ENCODE results near the gene SYT7.

SYT7 gene

GRCh38 chr11:61516191-61516590 lies 64.7 kb downstream of the SYT7 start:
- Mint-ChIP-seq H3K27ac (no peak overlapping the region), H3K27me3 (peaks cover 21% of the 10 kb centered on the region), H3K9me3 (no peaks in the 10 kb centered on the region), H3K36me3 (ENCODE audit: low read depth) (no peaks in the 10 kb centered on the region), H3K4me1 (ENCODE audit: low read depth) (peaks cover 7% of the 10 kb centered on the region), H3K4me3 (no peak overlapping the region)

GRCh38 chr11:61515686-61516085 lies 65.2 kb downstream of the SYT7 start:
- Mint-ChIP-seq H3K9me3 (no peaks in the 10 kb centered on the region), H3K27ac (no peak overlapping the region), H3K4me1 (ENCODE audit: low read depth) (peaks cover 7% of the 10 kb centered on the region), H3K4me3 (no peak overlapping the region), H3K27me3 (peaks cover 26% of the 10 kb centered on the region), H3K36me3 (ENCODE audit: low read depth) (no peaks in the 10 kb centered on the region)

- peaks cover 29% of the 10 kb centered on the region for H3K27me3 Mint-ChIP-seq
- no peaks in the 10 kb centered on the region for H3K36me3 Mint-ChIP-seq (ENCODE audit: low read depth)
- H3K9me3 Mint-ChIP-seq = no peaks in the 10 kb centered on the region
- no peak overlapping the region for H3K4me3 Mint-ChIP-seq
- H3K4me1 Mint-ChIP-seq (ENCODE audit: low read depth) = peaks cover 7% of the 10 kb centered on the region
- H3K27ac Mint-ChIP-seq = no peak overlapping the region
Measured at GRCh38 chr11:61514050-61514917, 66.6 kb downstream of the SYT7 start.

GRCh38 chr11:61513143-61513765 lies 67.6 kb downstream of the SYT7 start:
- Mint-ChIP-seq H3K27me3 (peaks cover 30% of the 10 kb centered on the region), H3K27ac (no peak overlapping the region), H3K4me3 (no peak overlapping the region), H3K4me1 (ENCODE audit: low read depth) (peaks cover 7% of the 10 kb centered on the region), H3K36me3 (ENCODE audit: low read depth) (no peaks in the 10 kb centered on the region), H3K9me3 (no peaks in the 10 kb centered on the region)

- no peaks in the 10 kb centered on the region for H3K9me3 Mint-ChIP-seq
- peaks cover 35% of the 10 kb centered on the region for H3K27me3 Mint-ChIP-seq
- H3K4me1 Mint-ChIP-seq (ENCODE audit: low read depth) = peaks cover 13% of the 10 kb centered on the region
- H3K27ac Mint-ChIP-seq = no peak overlapping the region
- no peaks in the 10 kb centered on the region for H3K36me3 Mint-ChIP-seq (ENCODE audit: low read depth)
- no peak overlapping the region for H3K4me3 Mint-ChIP-seq
Measured at GRCh38 chr11:61512435-61512834, 68.4 kb downstream of the SYT7 start.

- no peak overlapping the region for H3K27ac Mint-ChIP-seq
- no peak overlapping the region for H3K4me3 Mint-ChIP-seq
- H3K27me3 Mint-ChIP-seq = peaks cover 37% of the 10 kb centered on the region
- no peaks in the 10 kb centered on the region for H3K9me3 Mint-ChIP-seq
- peaks cover 7% of the 10 kb centered on the region for H3K4me1 Mint-ChIP-seq (ENCODE audit: low read depth)
- no peaks in the 10 kb centered on the region for H3K36me3 Mint-ChIP-seq (ENCODE audit: low read depth)
Measured at GRCh38 chr11:61511383-61511782, 69.5 kb downstream of the SYT7 start.

- H3K27me3 Mint-ChIP-seq = peaks cover 41% of the 10 kb centered on the region
- H3K9me3 Mint-ChIP-seq = no peaks in the 10 kb centered on the region
- H3K27ac Mint-ChIP-seq = no peak overlapping the region
- H3K4me1 Mint-ChIP-seq (ENCODE audit: low read depth) = peaks cover 7% of the 10 kb centered on the region
- H3K4me3 Mint-ChIP-seq = no peak overlapping the region
- no peaks in the 10 kb centered on the region for H3K36me3 Mint-ChIP-seq (ENCODE audit: low read depth)
Measured at GRCh38 chr11:61510974-61511373, 69.9 kb downstream of the SYT7 start.

GRCh38 chr11:61510166-61510919 lies 70.5 kb downstream of the SYT7 start:
- Mint-ChIP-seq H3K27me3 (peaks cover 44% of the 10 kb centered on the region), H3K27ac (no peak overlapping the region), H3K9me3 (no peaks in the 10 kb centered on the region), H3K36me3 (ENCODE audit: low read depth) (no peaks in the 10 kb centered on the region), H3K4me1 (ENCODE audit: low read depth) (peaks cover 7% of the 10 kb centered on the region), H3K4me3 (no peak overlapping the region)

- H3K4me3 Mint-ChIP-seq = no peak overlapping the region
- no peak overlapping the region for H3K27ac Mint-ChIP-seq
- H3K9me3 Mint-ChIP-seq = no peaks in the 10 kb centered on the region
- peaks cover 7% of the 10 kb centered on the region for H3K4me1 Mint-ChIP-seq (ENCODE audit: low read depth)
- H3K36me3 Mint-ChIP-seq (ENCODE audit: low read depth) = no peaks in the 10 kb centered on the region
- peaks cover 51% of the 10 kb centered on the region for H3K27me3 Mint-ChIP-seq
Measured at GRCh38 chr11:61509043-61510029, 71.5 kb downstream of the SYT7 start.

GRCh38 chr11:61507962-61508861 lies 72.7 kb downstream of the SYT7 start, which contains the start of gene LRRC10B:
LRRC10B (plus strand) TSS chr11:61508749; CDS start chr11:61508999, 250 bp downstream.
- Mint-ChIP-seq H3K36me3 (ENCODE audit: low read depth) (no peaks in the 10 kb centered on the region), H3K27ac (no peak within 1 kb of the TSS), H3K9me3 (no peaks in the 10 kb centered on the region), H3K4me3 (peak within 1 kb of the TSS; percentile 23), H3K4me1 (ENCODE audit: low read depth) (peaks cover 7% of the 10 kb centered on the region), H3K27me3 (peaks cover 51% of the 10 kb centered on the region)

- no peak overlapping the region for H3K4me3 Mint-ChIP-seq
- no peaks in the 10 kb centered on the region for H3K36me3 Mint-ChIP-seq (ENCODE audit: low read depth)
- H3K27me3 Mint-ChIP-seq = peaks cover 44% of the 10 kb centered on the region
- no peaks in the 10 kb centered on the region for H3K9me3 Mint-ChIP-seq
- peaks cover 7% of the 10 kb centered on the region for H3K4me1 Mint-ChIP-seq (ENCODE audit: low read depth)
- H3K27ac Mint-ChIP-seq = no peak overlapping the region
Measured at GRCh38 chr11:61507012-61507768, 73.7 kb downstream of the SYT7 start.

- no peak overlapping the region for H3K4me3 Mint-ChIP-seq
- no peaks in the 10 kb centered on the region for H3K36me3 Mint-ChIP-seq (ENCODE audit: low read depth)
- H3K27ac Mint-ChIP-seq = no peak overlapping the region
- H3K4me1 Mint-ChIP-seq (ENCODE audit: low read depth) = peaks cover 7% of the 10 kb centered on the region
- H3K9me3 Mint-ChIP-seq = no peaks in the 10 kb centered on the region
- H3K27me3 Mint-ChIP-seq = peaks cover 35% of the 10 kb centered on the region
Measured at GRCh38 chr11:61505640-61506155, 75.2 kb downstream of the SYT7 start.

- Mint-ChIP-seq H3K4me1 (ENCODE audit: low read depth) (peaks cover 7% of the 10 kb centered on the region), H3K27me3 (peaks cover 31% of the 10 kb centered on the region)
Measured at GRCh38 chr11:61505106-61505505, 75.8 kb downstream of the SYT7 start.

More at GRCh38 chr11:61505106-61505505, 75.8 kb downstream of the SYT7 start:
- no peaks in the 10 kb centered on the region for H3K9me3 Mint-ChIP-seq
- H3K36me3 Mint-ChIP-seq (ENCODE audit: low read depth) = no peaks in the 10 kb centered on the region
- no peak overlapping the region for H3K4me3 Mint-ChIP-seq
- H3K27ac Mint-ChIP-seq = no peak overlapping the region

Measured in stimulated activated naive CD8-positive, alpha-beta T cell treated with anti-CD3 and anti-CD28 coated beads, Interleukin-15, Interleukin-2, amounts not matched to agents 100 ng/mL and 50 ng/mL, for 24 hours (primary cell).